A549 (cell line): ENCODE data around the gene C5AR2. TPM values are rescaled to one million over a fixed set of nuclear protein-coding genes. Genes with fewer than 3 reads are reported as not detected.

Experiments
- ATAC-seq, 2 experiments: fragments of 200-7000 bp in 1 of 2; fragments of >200 bp in 1 of 2; cut with Nextera tagmentation in 1 of 2; cut with Tn5 transposase in 1 of 2; 3 replicates each; pipeline versions ENCODE4 v1.8.0 to v1.9.1; 2018 to 2020; ENCODE audit warnings: mild to moderate bottlenecking in 1 of 2, moderate library complexity in 1 of 2
- CTCF ChIA-PET: fragments of 300-600 bp; sonication (Branson Sonifier 250); formaldehyde crosslinking; extraction: SDS; loops from one replicate; lab custom pipeline; 2021; ENCODE audit warnings: antibody characterized with exemption, inconsistent platforms; lab: Yijun Ruan, JAX
- POLR2A ChIA-PET: fragments of 350-600 bp; formaldehyde crosslinking; extraction: SDS; loops from one replicate; lab custom pipeline; 2021; ENCODE audit warnings: antibody characterized with exemption, inconsistent platforms; lab: Yijun Ruan, JAX
- DNase-seq, 2 experiments: peaks; one replicate each; pipeline versions ENCODE4 v3.0.0 to v3.0.0-alpha.2; 2011 to 2016; ENCODE audit warnings: low read depth in 1 of 2, low spot score in 1 of 2
- FAIRE-seq: peaks from 2 replicates; lab custom pipeline; 2011; peaks lifted over from hg19 to GRCh38; lab: Jason Lieb, UNC
- H3K27ac ChIP-seq, 2 experiments: fragments of >200 bp; sonication (Bioruptor Twin); formaldehyde crosslinking; 3 replicates each; pipeline ENCODE4 v1.5.1; 2016 to 2017
- H3K4me1 ChIP-seq: fragments of >200 bp; sonication (Bioruptor Twin); formaldehyde crosslinking; 3 replicates; pipeline ENCODE4 v1.6.1; 2016
- H3K4me2 ChIP-seq: fragments of >200 bp; sonication (Bioruptor Twin); formaldehyde crosslinking; 3 replicates; pipeline ENCODE4 v1.6.1; 2016
- H3K4me3 ChIP-seq: fragments of >200 bp; sonication (Bioruptor Twin); formaldehyde crosslinking; 3 replicates; pipeline ENCODE4 v1.5.1; 2016
- H3K9me3 ChIP-seq: fragments of >200 bp; sonication (Bioruptor Twin); formaldehyde crosslinking; 3 replicates; pipeline ENCODE4 v1.6.1; 2016
- CBX2 ChIP-seq: fragments of 200-600 bp; sonication (generic); IDR thresholded peaks from 2 replicates; pipeline ENCODE4 v1.6.1; 2016; ENCODE audit warnings: low read depth, mild to moderate bottlenecking, borderline replicate concordance
- CBX8 ChIP-seq: fragments of 200-600 bp; sonication (generic); IDR thresholded peaks from 2 replicates; pipeline ENCODE4 v1.6.1; 2016
- CEBPB ChIP-seq, 2 experiments: fragments of >200 bp in 1 of 2; sonication (Bioruptor Twin) in 1 of 2; formaldehyde crosslinking in 1 of 2; IDR thresholded peaks; 2 replicates each; pipeline ENCODE4 v1.6.1; 2012 to 2016
- EHF ChIP-seq: fragments of 250-450 bp; sonication (Bioruptor Pico); IDR thresholded peaks from 2 replicates; pipeline ENCODE4 v1.5.0; 2020; ENCODE audit warnings: mild to moderate bottlenecking
- EP300 ChIP-seq, 2 experiments: fragments of >200 bp; sonication (Bioruptor Twin); formaldehyde crosslinking; IDR thresholded peaks; 2 replicates in 1 of 2; 3 replicates in 1 of 2; pipeline ENCODE4 v1.6.1; 2016 to 2017
- ESRRA ChIP-seq: fragments of 150-350 bp; IDR thresholded peaks from 2 replicates; pipeline ENCODE4 v1.6.1; 2014; ENCODE audit warnings: mild to moderate bottlenecking, low read length, borderline replicate concordance
- FOXS1 ChIP-seq: fragments of 250-450 bp; sonication (Bioruptor Pico); IDR thresholded peaks from 2 replicates; pipeline ENCODE4 v1.5.0; 2020; ENCODE audit warnings: mild to moderate bottlenecking, moderate library complexity
- GATA3 ChIP-seq: IDR thresholded peaks from 2 replicates; pipeline ENCODE4 v1.6.1; 2012; ENCODE audit warnings: borderline replicate concordance
- HOXA7 ChIP-seq: fragments of 250-450 bp; sonication (Bioruptor Pico); IDR thresholded peaks from 2 replicates; pipeline ENCODE4 v1.5.0; 2020; ENCODE audit warnings: mild to moderate bottlenecking, moderate library complexity
- HOXB5 ChIP-seq: fragments of 250-450 bp; sonication (Bioruptor Pico); IDR thresholded peaks from 2 replicates; pipeline ENCODE4 v1.5.0; 2020; ENCODE audit warnings: mild to moderate bottlenecking, moderate library complexity
- KDM5A ChIP-seq: fragments of 200-600 bp; sonication (generic); IDR thresholded peaks from 2 replicates; pipeline ENCODE4 v1.6.1; 2016; ENCODE audit warnings: antibody characterized with exemption, mild to moderate bottlenecking
- NFE2L2 ChIP-seq: fragments of 150-350 bp; conservative IDR thresholded peaks from 2 replicates; pipeline ENCODE4 v1.6.1; 2014; ENCODE audit warnings: low read length
- NPAS2 ChIP-seq: fragments of 250-450 bp; sonication (Bioruptor Pico); IDR thresholded peaks from 2 replicates; pipeline ENCODE4 v1.8.0; 2022; ENCODE audit warnings: mild to moderate bottlenecking, moderate library complexity, borderline replicate concordance
- RARB ChIP-seq: fragments of 250-450 bp; sonication (Bioruptor Pico); IDR thresholded peaks from 2 replicates; pipeline ENCODE4 v1.8.0; 2021; ENCODE audit warnings: mild to moderate bottlenecking, moderate library complexity
- RNF2 ChIP-seq: fragments of 200-600 bp; sonication (generic); IDR thresholded peaks from 2 replicates; pipeline ENCODE4 v1.6.1; 2016; ENCODE audit warnings: low read depth, mild to moderate bottlenecking, antibody characterized with exemption, moderate library complexity, borderline replicate concordance
- SMC3 ChIP-seq: fragments of >200 bp; sonication (Bioruptor Twin); formaldehyde crosslinking; IDR thresholded peaks from 3 replicates; pipeline ENCODE4 v1.6.1; 2018; ENCODE audit warnings: inconsistent platforms
- TFCP2L1 ChIP-seq: fragments of 250-450 bp; sonication (Bioruptor Pico); IDR thresholded peaks from 2 replicates; pipeline ENCODE4 v1.5.0; 2021; ENCODE audit warnings: mild to moderate bottlenecking
- TP53 ChIP-seq: fragments of 250-450 bp; sonication (Bioruptor Pico); IDR thresholded peaks from 2 replicates; pipeline ENCODE4 v1.5.0; 2021; ENCODE audit warnings: mild to moderate bottlenecking, moderate library complexity
- USF2 ChIP-seq: fragments of 450-650 bp; IDR thresholded peaks from 2 replicates; pipeline ENCODE4 v1.6.1; 2014; ENCODE audit warnings: antibody characterized with exemption
- ZC3H11A ChIP-seq: fragments of 450-650 bp; IDR thresholded peaks from 2 replicates; pipeline ENCODE4 v1.6.1; 2014; ENCODE audit warnings: antibody characterized with exemption, mild to moderate bottlenecking
- ZFP36 ChIP-seq: fragments of 450-650 bp; IDR thresholded peaks from 2 replicates; pipeline ENCODE4 v1.6.1; 2014; ENCODE audit warnings: borderline replicate concordance; ENCODE audit not compliant: partially characterized antibody
- ZSCAN20 ChIP-seq: fragments of 250-450 bp; sonication (Bioruptor Pico); IDR thresholded peaks from 2 replicates; pipeline ENCODE4 v1.8.0; 2022; ENCODE audit warnings: mild to moderate bottlenecking, moderate library complexity
- WGBS: methylation state at CpG from one replicate; pipeline ENCODE4 v1.1.6; 2017; ENCODE audit errors: missing lambda C conversion rate; 5-methylcytosine and 5-hydroxymethylcytosine counted together
- polyA plus RNA-seq, 4 experiments: library from polyadenylated mRNA; depleted of rRNA in 3 of 4; stranded (reverse); fragments of >200 nt; fragmentation: RNase III in 1 of 4; extraction: RNeasy Plus Mini Kit Qiagen cat#74134 plus additional on column Dnase treatment in 1 of 4; gene quantifications; 2 replicates in 3 of 4; 3 replicates in 1 of 4; pipeline ENCODE4 v1.2.3, GENCODE V29; 2011 to 2017
- TF ChIP-seq, protein P1 (sequence below): fragments of >200 bp; sonication (Bioruptor Twin); formaldehyde crosslinking; IDR thresholded peaks from 2 replicates; pipeline ENCODE4 v1.6.1; 2016
- TF ChIP-seq, protein P2 (sequence below): fragments of >200 bp; sonication (Bioruptor Twin); formaldehyde crosslinking; IDR thresholded peaks from 3 replicates; pipeline ENCODE4 v1.5.1; 2016
- TF ChIP-seq, protein P3 (sequence below): fragments of 250-450 bp; sonication (Bioruptor Pico); IDR thresholded peaks from 2 replicates; pipeline ENCODE4 v1.5.0; 2020; ENCODE audit warnings: low read depth, mild to moderate bottlenecking, moderate library complexity
- TF ChIP-seq, protein P4 (sequence below): fragments of 200-600 bp; sonication (generic); IDR thresholded peaks from 2 replicates; pipeline ENCODE4 v1.6.1; 2016; ENCODE audit warnings: antibody characterized with exemption, mild to moderate bottlenecking, moderate library complexity
- TF ChIP-seq, protein P5 (sequence below): IDR thresholded peaks from 2 replicates; pipeline ENCODE4 v1.6.1; 2012

The C5AR2 gene
- polyA plus RNA-seq, 2 of the 4 experiments (the other 2 are of a cell fraction): 0.25 to 0.28 TPM

- ATAC-seq (no peak), DNase-seq (no peak), FAIRE-seq (no peak)
- ChIA-PET POLR2A (no interaction called here), CTCF (interaction anchor here (0.6 to 4.5 kb wide), 6 partner anchors 8 to 75 kb away, joined by 3 to 31 read pairs (median 4); partner anchors contain the start of gene DHX34)
- no peak for TF ChIP-seq EP300 (IDR thresholded peaks at IDR 0.05)
- TF ChIP-seq SMC3: no peak
- no peak for TF ChIP-seq EHF (CRISPR knock-in tag)
- TF ChIP-seq, protein P1, sequence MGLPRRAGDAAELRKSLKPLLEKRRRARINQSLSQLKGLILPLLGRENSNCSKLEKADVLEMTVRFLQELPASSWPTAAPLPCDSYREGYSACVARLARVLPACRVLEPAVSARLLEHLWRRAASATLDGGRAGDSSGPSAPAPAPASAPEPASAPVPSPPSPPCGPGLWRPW: no peak
- no peak for TF ChIP-seq CBX2
- TF ChIP-seq ZC3H11A: no peak
- TF ChIP-seq GATA3: no peak
- TF ChIP-seq ESRRA: no peak
- TF ChIP-seq NPAS2 (CRISPR knock-in tag): no peak
- TF ChIP-seq NFE2L2: no peak
- no peak for TF ChIP-seq KDM5A
- no peak for TF ChIP-seq TP53
- TF ChIP-seq, protein P2, sequence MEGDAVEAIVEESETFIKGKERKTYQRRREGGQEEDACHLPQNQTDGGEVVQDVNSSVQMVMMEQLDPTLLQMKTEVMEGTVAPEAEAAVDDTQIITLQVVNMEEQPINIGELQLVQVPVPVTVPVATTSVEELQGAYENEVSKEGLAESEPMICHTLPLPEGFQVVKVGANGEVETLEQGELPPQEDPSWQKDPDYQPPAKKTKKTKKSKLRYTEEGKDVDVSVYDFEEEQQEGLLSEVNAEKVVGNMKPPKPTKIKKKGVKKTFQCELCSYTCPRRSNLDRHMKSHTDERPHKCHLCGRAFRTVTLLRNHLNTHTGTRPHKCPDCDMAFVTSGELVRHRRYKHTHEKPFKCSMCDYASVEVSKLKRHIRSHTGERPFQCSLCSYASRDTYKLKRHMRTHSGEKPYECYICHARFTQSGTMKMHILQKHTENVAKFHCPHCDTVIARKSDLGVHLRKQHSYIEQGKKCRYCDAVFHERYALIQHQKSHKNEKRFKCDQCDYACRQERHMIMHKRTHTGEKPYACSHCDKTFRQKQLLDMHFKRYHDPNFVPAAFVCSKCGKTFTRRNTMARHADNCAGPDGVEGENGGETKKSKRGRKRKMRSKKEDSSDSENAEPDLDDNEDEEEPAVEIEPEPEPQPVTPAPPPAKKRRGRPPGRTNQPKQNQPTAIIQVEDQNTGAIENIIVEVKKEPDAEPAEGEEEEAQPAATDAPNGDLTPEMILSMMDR: no peak
- TF ChIP-seq ZFP36: no peak
- no peak for TF ChIP-seq TFCP2L1 (CRISPR knock-in tag)
- TF ChIP-seq FOXS1 (CRISPR knock-in tag): no peak
- Histone ChIP-seq H3K4me3 (no peak overlapping the region), H3K4me1 (peaks cover 7% of the 10 kb centered on the region; the same call in 1 of the 3 replicates), H3K27ac (no peak overlapping the region), H3K4me2 (no peak overlapping the region), H3K9me3 (no peaks in the 10 kb centered on the region)
- 91% methylated on average over 9 of the region's 9 CpGs for WGBS
Observed at GRCh38 chr19:47371261-47371660, 39.3 kb downstream of the C5AR2 start.

- no peak overlapping the region for H3K4me3 ChIP-seq
- no peak overlapping the region for H3K4me2 ChIP-seq
- peaks cover 7% of the 10 kb centered on the region; the same call in 1 of the 3 replicates for H3K4me1 ChIP-seq
- POLR2A ChIA-PET: no interaction called here
- CTCF ChIA-PET: interaction anchor here (1.6 to 4.5 kb wide), 2 partner anchors 10 to 19 kb away, joined by 4 to 31 read pairs; no protein-coding TSS in a partner anchor
- TF ChIP-seq TFCP2L1 (CRISPR knock-in tag) (no peak), HOXB5 (CRISPR knock-in tag) (no peak), CBX8 (no peak), NPAS2 (CRISPR knock-in tag) (no peak), RNF2 (no peak), FOXS1 (CRISPR knock-in tag) (no peak), ZSCAN20 (CRISPR knock-in tag) (no peak), HOXA7 (CRISPR knock-in tag) (no peak), USF2 (no peak), RARB (CRISPR knock-in tag) (no peak), SMC3 (no peak), CEBPB (IDR thresholded peaks at IDR 0.05) (no peak), ESRRA (no peak)
- TF ChIP-seq, protein P1: no peak
- TF ChIP-seq, protein P3, sequence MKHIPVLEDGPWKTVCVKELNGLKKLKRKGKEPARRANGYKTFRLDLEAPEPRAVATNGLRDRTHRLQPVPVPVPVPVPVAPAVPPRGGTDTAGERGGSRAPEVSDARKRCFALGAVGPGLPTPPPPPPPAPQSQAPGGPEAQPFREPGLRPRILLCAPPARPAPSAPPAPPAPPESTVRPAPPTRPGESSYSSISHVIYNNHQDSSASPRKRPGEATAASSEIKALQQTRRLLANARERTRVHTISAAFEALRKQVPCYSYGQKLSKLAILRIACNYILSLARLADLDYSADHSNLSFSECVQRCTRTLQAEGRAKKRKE (CRISPR knock-in tag): no peak
- TF ChIP-seq, protein P4, sequence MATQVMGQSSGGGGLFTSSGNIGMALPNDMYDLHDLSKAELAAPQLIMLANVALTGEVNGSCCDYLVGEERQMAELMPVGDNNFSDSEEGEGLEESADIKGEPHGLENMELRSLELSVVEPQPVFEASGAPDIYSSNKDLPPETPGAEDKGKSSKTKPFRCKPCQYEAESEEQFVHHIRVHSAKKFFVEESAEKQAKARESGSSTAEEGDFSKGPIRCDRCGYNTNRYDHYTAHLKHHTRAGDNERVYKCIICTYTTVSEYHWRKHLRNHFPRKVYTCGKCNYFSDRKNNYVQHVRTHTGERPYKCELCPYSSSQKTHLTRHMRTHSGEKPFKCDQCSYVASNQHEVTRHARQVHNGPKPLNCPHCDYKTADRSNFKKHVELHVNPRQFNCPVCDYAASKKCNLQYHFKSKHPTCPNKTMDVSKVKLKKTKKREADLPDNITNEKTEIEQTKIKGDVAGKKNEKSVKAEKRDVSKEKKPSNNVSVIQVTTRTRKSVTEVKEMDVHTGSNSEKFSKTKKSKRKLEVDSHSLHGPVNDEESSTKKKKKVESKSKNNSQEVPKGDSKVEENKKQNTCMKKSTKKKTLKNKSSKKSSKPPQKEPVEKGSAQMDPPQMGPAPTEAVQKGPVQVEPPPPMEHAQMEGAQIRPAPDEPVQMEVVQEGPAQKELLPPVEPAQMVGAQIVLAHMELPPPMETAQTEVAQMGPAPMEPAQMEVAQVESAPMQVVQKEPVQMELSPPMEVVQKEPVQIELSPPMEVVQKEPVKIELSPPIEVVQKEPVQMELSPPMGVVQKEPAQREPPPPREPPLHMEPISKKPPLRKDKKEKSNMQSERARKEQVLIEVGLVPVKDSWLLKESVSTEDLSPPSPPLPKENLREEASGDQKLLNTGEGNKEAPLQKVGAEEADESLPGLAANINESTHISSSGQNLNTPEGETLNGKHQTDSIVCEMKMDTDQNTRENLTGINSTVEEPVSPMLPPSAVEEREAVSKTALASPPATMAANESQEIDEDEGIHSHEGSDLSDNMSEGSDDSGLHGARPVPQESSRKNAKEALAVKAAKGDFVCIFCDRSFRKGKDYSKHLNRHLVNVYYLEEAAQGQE: no peak
- TF ChIP-seq, protein P5, sequence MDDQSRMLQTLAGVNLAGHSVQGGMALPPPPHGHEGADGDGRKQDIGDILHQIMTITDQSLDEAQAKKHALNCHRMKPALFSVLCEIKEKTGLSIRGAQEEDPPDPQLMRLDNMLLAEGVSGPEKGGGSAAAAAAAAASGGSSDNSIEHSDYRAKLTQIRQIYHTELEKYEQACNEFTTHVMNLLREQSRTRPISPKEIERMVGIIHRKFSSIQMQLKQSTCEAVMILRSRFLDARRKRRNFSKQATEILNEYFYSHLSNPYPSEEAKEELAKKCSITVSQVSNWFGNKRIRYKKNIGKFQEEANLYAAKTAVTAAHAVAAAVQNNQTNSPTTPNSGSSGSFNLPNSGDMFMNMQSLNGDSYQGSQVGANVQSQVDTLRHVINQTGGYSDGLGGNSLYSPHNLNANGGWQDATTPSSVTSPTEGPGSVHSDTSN: no peak
- FAIRE-seq: no peak
- no peaks in the 10 kb centered on the region for H3K9me3 ChIP-seq
- no peak for DNase-seq
- WGBS: 95% methylated on average over 20 of the region's 22 CpGs
- H3K27ac ChIP-seq: no peak overlapping the region
- ATAC-seq: no peak
Observed at GRCh38 chr19:47372603-47373002, 40.6 kb downstream of the C5AR2 start.
